ENCODE measurements around the gene SPTBN4. TPM values are rescaled to one million over a fixed set of nuclear protein-coding genes. Genes with fewer than 3 reads are reported as not detected.

Gene SPTBN4
- total and polyA plus RNA-seq, 4 donors = 0.58 to 0.80 (median 0.72) TPM

DNA sequence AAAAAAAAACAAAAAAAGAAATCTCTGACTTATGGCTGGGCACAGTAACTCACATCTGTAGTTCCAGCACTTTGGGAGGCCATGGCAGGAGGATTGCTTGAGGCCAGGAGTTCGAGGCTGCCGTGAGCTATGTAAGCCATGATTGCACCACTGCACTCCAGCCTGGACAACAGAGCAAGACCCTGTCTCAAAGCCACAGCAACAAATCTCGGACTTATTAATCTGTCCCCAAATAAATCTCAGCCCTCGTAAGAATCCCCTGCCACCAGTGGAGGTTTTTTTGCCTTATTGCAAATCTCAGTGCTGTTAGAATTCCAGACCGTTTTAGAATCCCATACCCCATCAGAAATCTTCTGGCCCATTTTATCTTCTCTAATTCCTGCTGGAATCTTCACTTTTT lies 114.7 kb downstream of the SPTBN4 start:
- ATAC-seq (ENCODE audit: insufficient read depth, low FRiP score) = no peak
- Histone ChIP-seq H3K36me3 (ENCODE audit: control insufficient read depth in 4 of 4, insufficient read depth in 4 of 4, low read length in 4 of 4) (peaks cover 0 to 26% (median 4%) of the 10 kb centered on the region in 4 donors), H3K9me3 (ENCODE audit: control insufficient read depth in 4 of 4, insufficient read depth in 3 of 4, low read length in 3 of 4) (no peaks in the 10 kb centered on the region), H3K4me3 (no peak overlapping the region), H3K27ac (ENCODE audit: low read depth in 1 of 2, low read length in 1 of 2) (no peak overlapping the region), H3K4me1 (ENCODE audit: control insufficient read depth in 5 of 5, insufficient read depth in 5 of 5, low read length in 5 of 5) (peaks cover 0 to 6% (median 3%) of the 10 kb centered on the region in 5 donors), H3K9ac (ENCODE audit: insufficient read depth in 1 of 2, low read length in 2 of 2) (no peak overlapping the region), H3K27me3 (ENCODE audit: control insufficient read depth in 3 of 3, insufficient read depth in 3 of 3, low read length in 2 of 3) (no peaks in the 10 kb centered on the region)
- no peak for DNase-seq
- WGBS, 2 donors = 97 to 98% methylated on average over 5 of the region's 5 CpGs
- TF ChIP-seq, protein P1, sequence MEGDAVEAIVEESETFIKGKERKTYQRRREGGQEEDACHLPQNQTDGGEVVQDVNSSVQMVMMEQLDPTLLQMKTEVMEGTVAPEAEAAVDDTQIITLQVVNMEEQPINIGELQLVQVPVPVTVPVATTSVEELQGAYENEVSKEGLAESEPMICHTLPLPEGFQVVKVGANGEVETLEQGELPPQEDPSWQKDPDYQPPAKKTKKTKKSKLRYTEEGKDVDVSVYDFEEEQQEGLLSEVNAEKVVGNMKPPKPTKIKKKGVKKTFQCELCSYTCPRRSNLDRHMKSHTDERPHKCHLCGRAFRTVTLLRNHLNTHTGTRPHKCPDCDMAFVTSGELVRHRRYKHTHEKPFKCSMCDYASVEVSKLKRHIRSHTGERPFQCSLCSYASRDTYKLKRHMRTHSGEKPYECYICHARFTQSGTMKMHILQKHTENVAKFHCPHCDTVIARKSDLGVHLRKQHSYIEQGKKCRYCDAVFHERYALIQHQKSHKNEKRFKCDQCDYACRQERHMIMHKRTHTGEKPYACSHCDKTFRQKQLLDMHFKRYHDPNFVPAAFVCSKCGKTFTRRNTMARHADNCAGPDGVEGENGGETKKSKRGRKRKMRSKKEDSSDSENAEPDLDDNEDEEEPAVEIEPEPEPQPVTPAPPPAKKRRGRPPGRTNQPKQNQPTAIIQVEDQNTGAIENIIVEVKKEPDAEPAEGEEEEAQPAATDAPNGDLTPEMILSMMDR (IDR thresholded peaks at IDR 0.05; ENCODE audit: control extremely low read depth, extremely low read depth) = no peak

DNA sequence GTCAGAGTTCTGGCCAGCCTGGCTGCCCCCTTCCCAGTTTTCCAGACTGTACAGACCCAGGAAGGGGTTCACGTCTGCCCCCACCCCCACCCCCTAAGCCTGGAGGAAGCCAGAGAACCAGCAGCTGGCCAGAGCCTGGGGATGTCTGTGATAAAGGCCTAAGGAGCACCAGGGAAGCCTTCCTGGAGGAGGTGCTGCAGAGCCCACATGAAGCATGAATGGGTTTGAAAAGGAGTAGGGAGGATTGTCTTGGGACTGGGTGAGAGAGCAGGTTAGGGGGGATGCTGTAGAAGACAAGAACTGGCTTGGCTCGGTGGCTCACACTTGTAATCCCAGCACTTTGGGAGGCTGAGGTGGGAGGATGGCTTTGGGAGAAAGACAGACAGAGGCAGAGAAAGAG lies 115.7 kb downstream of the SPTBN4 start:
- Histone ChIP-seq H3K9ac (ENCODE audit: insufficient read depth in 1 of 2, low read length in 2 of 2) (no peak overlapping the region), H3K9me3 (ENCODE audit: control insufficient read depth in 4 of 4, insufficient read depth in 3 of 4, low read length in 3 of 4) (no peaks in the 10 kb centered on the region), H3K4me1 (ENCODE audit: control insufficient read depth in 5 of 5, insufficient read depth in 5 of 5, low read length in 5 of 5) (peaks cover 0 to 4% (median under 1%) of the 10 kb centered on the region in 5 donors), H3K4me3 (no peak overlapping the region), H3K36me3 (ENCODE audit: control insufficient read depth in 4 of 4, insufficient read depth in 4 of 4, low read length in 4 of 4) (peaks cover 0 to 29% (median 6%) of the 10 kb centered on the region in 4 donors), H3K27ac (ENCODE audit: low read depth in 1 of 2, low read length in 1 of 2) (no peak overlapping the region), H3K27me3 (ENCODE audit: control insufficient read depth in 3 of 3, insufficient read depth in 3 of 3, low read length in 2 of 3) (no peaks in the 10 kb centered on the region)
- TF ChIP-seq, protein P1 (IDR thresholded peaks at IDR 0.05; ENCODE audit: control extremely low read depth, extremely low read depth) = no peak
- WGBS, 2 donors = 94 to 97% methylated on average over 2 of the region's 2 CpGs
- no peak for ATAC-seq (ENCODE audit: insufficient read depth, low FRiP score)
- no peak for DNase-seq

- Histone ChIP-seq H3K9me3 (ENCODE audit: control insufficient read depth in 4 of 4, insufficient read depth in 3 of 4, low read length in 3 of 4) (no peaks in the 10 kb centered on the region), H3K4me1 (ENCODE audit: control insufficient read depth in 5 of 5, insufficient read depth in 5 of 5, low read length in 5 of 5) (no peaks in the 10 kb centered on the region), H3K36me3 (ENCODE audit: control insufficient read depth in 4 of 4, insufficient read depth in 4 of 4, low read length in 4 of 4) (peaks cover 0 to 31% (median 6%) of the 10 kb centered on the region in 4 donors), H3K27ac (ENCODE audit: low read depth in 1 of 2, low read length in 1 of 2) (no peak overlapping the region), H3K4me3 (no peak overlapping the region), H3K27me3 (ENCODE audit: control insufficient read depth in 3 of 3, insufficient read depth in 3 of 3, low read length in 2 of 3) (no peaks in the 10 kb centered on the region), H3K9ac (ENCODE audit: insufficient read depth in 1 of 2, low read length in 2 of 2) (no peak overlapping the region)
- WGBS, 2 donors = 91 to 93% methylated on average over 13 to 14 of the region's 14 CpGs
- DNase-seq (no peak), ATAC-seq (ENCODE audit: insufficient read depth, low FRiP score) (no peak)
- TF ChIP-seq, protein P1 (IDR thresholded peaks at IDR 0.05; ENCODE audit: control extremely low read depth, extremely low read depth) = no peak
These were observed 116.5 kb downstream of the SPTBN4 start for GRCh38 chr19:40583283-40583682.

- DNase-seq (no peak), ATAC-seq (ENCODE audit: insufficient read depth, low FRiP score) (no peak)
- Histone ChIP-seq H3K27me3 (ENCODE audit: control insufficient read depth in 3 of 3, insufficient read depth in 3 of 3, low read length in 2 of 3) (no peaks in the 10 kb centered on the region), H3K36me3 (ENCODE audit: control insufficient read depth in 4 of 4, insufficient read depth in 4 of 4, low read length in 4 of 4) (peaks cover 0 to 33% (median 6%) of the 10 kb centered on the region in 4 donors), H3K9ac (ENCODE audit: insufficient read depth in 1 of 2, low read length in 2 of 2) (no peak overlapping the region), H3K4me1 (ENCODE audit: control insufficient read depth in 5 of 5, insufficient read depth in 5 of 5, low read length in 5 of 5) (no peaks in the 10 kb centered on the region), H3K4me3 (no peak overlapping the region), H3K27ac (ENCODE audit: low read depth in 1 of 2, low read length in 1 of 2) (no peak overlapping the region), H3K9me3 (ENCODE audit: control insufficient read depth in 4 of 4, insufficient read depth in 3 of 4, low read length in 3 of 4) (no peaks in the 10 kb centered on the region)
- 88 to 94% methylated on average over 5 of the region's 5 CpGs for WGBS, 2 donors
- TF ChIP-seq, protein P1 (IDR thresholded peaks at IDR 0.05; ENCODE audit: control extremely low read depth, extremely low read depth) = no peak
These were observed 117.2 kb downstream of the SPTBN4 start for GRCh38 chr19:40584007-40584406.
